Measurements from ENCODE around the gene ZNF578. TPM values are rescaled to one million over a fixed set of nuclear protein-coding genes. Genes with fewer than 3 reads are reported as not detected.
"Not testable (repeated sequence)": the region's sequence is repeated elsewhere in the genome, so short reads cannot be mapped to it uniquely, and the experiment has no call there.

Gene ZNF578
- total RNA-seq, 1 donor from 2014 or later, result 2.2 TPM

- not testable (repeated sequence) for DNase-seq (ENCODE audit: low read depth, low spot score)
These were observed 105.5 kb downstream of the ZNF578 start for GRCh38 chr19:52558732-52559445.

- not testable (repeated sequence) for DNase-seq (ENCODE audit: low read depth, low spot score)
These were observed 108.3 kb downstream of the ZNF578 start for GRCh38 chr19:52561611-52562010.

Other genes starting within 250 kb of the ZNF578 start
- 9.1 and 10.6 TPM in 2 replicates for gene ZNF766, start 184.0 kb upstream of the ZNF578 start, total RNA-seq
- gene ZNF480, start 156.4 kb upstream of the ZNF578 start, total RNA-seq, result 4.7 and 6.5 TPM in 2 replicates
- gene ZNF610, start 117.3 kb upstream of the ZNF578 start, total RNA-seq, result 2.8 and 4.7 TPM in 2 replicates
- gene ZNF880, start 83.6 kb upstream of the ZNF578 start, total RNA-seq, result 14.3 and 16.9 TPM in 2 replicates
- gene ZNF528, start 55.7 kb upstream of the ZNF578 start, total RNA-seq, result 11.9 and 12.4 TPM in 2 replicates
- 0.07 TPM in 1 of 2 replicates, not detected in the other for gene ZNF534, start 24.4 kb upstream of the ZNF578 start, total RNA-seq
- gene ZNF808, start 74.1 kb downstream of the ZNF578 start, total RNA-seq, result 10.6 and 23.3 TPM in 2 replicates
- 10.0 and 14.9 TPM in 2 replicates for gene ZNF701, start 116.7 kb downstream of the ZNF578 start, total RNA-seq
- 34.4 and 52.9 TPM in 2 replicates for gene ZNF83, start 184.8 kb downstream of the ZNF578 start, total RNA-seq

Data from pulmonary artery endothelial cell (primary cell).